Karpas-422 (cell line): ENCODE measurements around the gene USP6. TPM values are rescaled to one million over a fixed set of nuclear protein-coding genes. Genes with fewer than 3 reads are reported as not detected.
A peak's percentile ranks its signal among the peaks of the same experiment; 100 is the strongest.
"Not testable (repeated sequence)": the region's sequence is repeated elsewhere in the genome, so short reads cannot be mapped to it uniquely, and the experiment has no call there.

Experiments
- DNase-seq: peaks from one replicate; pipeline ENCODE4 v3.0.0-alpha.2; 2015
- H2AFZ ChIP-seq: fragments of 200-600 bp; sonication (generic); 2 replicates; pipeline ENCODE4 v1.6.1; 2014; ENCODE audit warnings: antibody characterized with exemption, low read length, mixed read lengths
- H3K27ac ChIP-seq: fragments of 200-600 bp; sonication (generic); 2 replicates; pipeline ENCODE4 v1.5.1; 2014; ENCODE audit warnings: mild to moderate bottlenecking, low read length, moderate library complexity
- H3K27me3 ChIP-seq: fragments of 200-600 bp; sonication (generic); 2 replicates; pipeline ENCODE4 v1.6.1; 2014; ENCODE audit warnings: low read length, mixed read lengths
- H3K36me3 ChIP-seq: fragments of 200-600 bp; sonication (generic); 2 replicates; pipeline ENCODE4 v1.6.1; 2014; ENCODE audit warnings: low read length, mixed read lengths; ENCODE audit not compliant: insufficient read depth
- H3K4me1 ChIP-seq: fragments of 200-600 bp; sonication (generic); 2 replicates; pipeline ENCODE4 v1.6.1; 2014; ENCODE audit warnings: mild to moderate bottlenecking, low read length, mixed read lengths
- H3K4me2 ChIP-seq: fragments of 200-600 bp; sonication (generic); 2 replicates; pipeline ENCODE4 v1.6.1; 2014; ENCODE audit warnings: low read length, low read depth, mild to moderate bottlenecking; ENCODE audit not compliant: poor library complexity, severe bottlenecking
- H3K4me3 ChIP-seq: fragments of 200-600 bp; sonication (generic); 2 replicates; pipeline ENCODE4 v1.5.1; 2014; ENCODE audit warnings: mild to moderate bottlenecking, antibody characterized with exemption, low read length, mixed read lengths
- H3K79me2 ChIP-seq: fragments of 200-600 bp; sonication (generic); 2 replicates; pipeline ENCODE4 v1.6.1; 2014; ENCODE audit warnings: mild to moderate bottlenecking, low read length, mixed read lengths
- H3K9ac ChIP-seq: fragments of 200-600 bp; sonication (generic); 2 replicates; pipeline ENCODE4 v1.6.0; 2014; ENCODE audit warnings: low read length
- H3K9me2 ChIP-seq: fragments of 200-600 bp; sonication (generic), shearing (Covaris generic); replicated peaks from 2 replicates; pipeline ENCODE4 v1.6.0; 2014; ENCODE audit warnings: mild to moderate bottlenecking, low read length, moderate library complexity; ENCODE audit not compliant: insufficient read depth
- H3K9me3 ChIP-seq: fragments of 300-700, 200-600 bp; sonication (generic); 2 replicates; pipeline ENCODE4 v1.6.1; 2014; ENCODE audit warnings: low read length, mixed read lengths
- H4K20me1 ChIP-seq: fragments of 200-600 bp; sonication (generic); 2 replicates; pipeline ENCODE4 v1.6.1; 2014; ENCODE audit warnings: mild to moderate bottlenecking, antibody characterized with exemption, low read length, low read depth; ENCODE audit not compliant: insufficient read depth
- total RNA-seq: library from RNA; depleted of rRNA; stranded (reverse); fragments of >200 nt; shearing (Covaris generic); gene quantifications from 2 replicates; pipeline ENCODE4 v1.2.3, GENCODE V29; 2014; ENCODE audit warnings: low replicate concordance

USP6 gene
- total RNA-seq, 1 experiment from 2014 or later: not detected

DNA sequence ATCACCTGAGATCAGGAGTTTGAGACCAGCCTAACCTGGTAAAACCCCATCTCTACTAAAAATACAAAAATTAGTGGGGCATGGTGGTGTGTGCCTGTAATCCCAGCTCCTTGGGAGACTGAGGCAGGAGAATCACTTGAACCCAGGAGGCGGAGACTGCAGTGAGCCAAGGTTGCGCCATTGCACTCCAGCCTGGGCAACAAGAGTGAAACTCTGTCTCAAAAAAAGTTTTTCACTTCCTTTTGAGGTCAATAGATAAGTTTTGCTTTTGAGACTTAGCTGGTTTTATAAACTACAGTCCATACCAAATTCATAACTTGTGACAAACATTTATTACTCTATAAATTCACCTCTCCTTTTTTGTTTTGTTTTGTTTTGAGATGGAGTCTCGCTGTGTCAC lies 46.0 kb downstream of the USP6 start:
- not testable (repeated sequence) for H4K20me1 ChIP-seq, H3K4me1 ChIP-seq, H3K27ac ChIP-seq, H3K4me2 ChIP-seq, H3K27me3 ChIP-seq, H3K9ac ChIP-seq, H2AFZ ChIP-seq, H3K9me2 ChIP-seq, H3K79me2 ChIP-seq, H3K36me3 ChIP-seq, DNase-seq, H3K9me3 ChIP-seq, H3K4me3 ChIP-seq

- no peaks in the 10 kb centered on the region for H4K20me1 ChIP-seq
- H3K79me2 ChIP-seq: no peaks in the 10 kb centered on the region
- H3K4me3 ChIP-seq: no peak overlapping the region
- no peaks in the 10 kb centered on the region for H3K36me3 ChIP-seq
- no peaks in the 10 kb centered on the region for H3K9me3 ChIP-seq
- H3K27ac ChIP-seq: no peak overlapping the region
- H3K9ac ChIP-seq: no peak overlapping the region
- H3K9me2 ChIP-seq: no peaks in the 10 kb centered on the region
- no peak overlapping the region for H2AFZ ChIP-seq
- H3K4me1 ChIP-seq: peaks cover 9% of the 10 kb centered on the region
- no peaks in the 10 kb centered on the region for H3K27me3 ChIP-seq
- DNase-seq: no peak
- no peak overlapping the region for H3K4me2 ChIP-seq
Measured at GRCh38 chr17:5164436-5164835, 48.6 kb downstream of the USP6 start.

DNA sequence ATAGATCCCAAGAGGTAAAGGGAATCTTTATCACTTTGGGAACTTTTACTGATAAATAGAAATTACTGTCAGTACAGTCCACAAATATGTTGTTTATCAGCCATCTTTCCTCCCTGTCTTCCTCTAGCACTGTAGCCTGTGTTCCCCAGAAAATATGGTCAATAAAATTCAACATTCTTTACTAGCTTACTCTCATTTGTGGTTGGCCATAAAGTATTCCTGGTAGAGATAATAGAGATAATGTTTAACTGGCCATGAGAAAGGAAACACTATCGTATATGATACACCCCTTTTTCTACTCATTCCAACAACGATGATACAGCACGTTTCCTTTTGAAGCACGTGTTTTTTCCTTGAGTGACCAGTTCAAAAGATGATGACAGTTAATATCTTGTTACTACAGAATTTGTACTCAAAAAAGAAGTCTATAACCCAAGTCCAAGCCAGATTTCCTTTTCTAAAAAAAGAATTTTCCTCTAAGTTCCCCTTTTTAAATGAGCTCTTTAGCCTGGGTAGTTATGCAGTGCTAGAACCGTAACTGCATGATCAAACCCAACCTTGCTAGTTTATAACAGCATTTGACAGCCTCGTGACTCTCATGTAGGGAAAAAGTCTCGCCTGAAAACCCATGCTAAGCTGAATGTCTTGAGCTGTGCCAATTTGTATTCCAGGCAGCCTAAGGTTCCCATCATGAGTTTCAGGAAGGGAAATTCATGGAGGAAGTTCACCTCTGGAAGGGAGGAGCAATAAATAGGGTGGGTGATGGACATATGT lies 50.1 kb downstream of the USP6 start:
- H3K4me1 ChIP-seq, H3K79me2 ChIP-seq, H3K9me3 ChIP-seq, H3K9me2 ChIP-seq, DNase-seq, H3K9ac ChIP-seq, H4K20me1 ChIP-seq, H3K4me3 ChIP-seq, H3K27ac ChIP-seq, H3K27me3 ChIP-seq, H2AFZ ChIP-seq, H3K4me2 ChIP-seq, H3K36me3 ChIP-seq: not testable (repeated sequence)

DNA sequence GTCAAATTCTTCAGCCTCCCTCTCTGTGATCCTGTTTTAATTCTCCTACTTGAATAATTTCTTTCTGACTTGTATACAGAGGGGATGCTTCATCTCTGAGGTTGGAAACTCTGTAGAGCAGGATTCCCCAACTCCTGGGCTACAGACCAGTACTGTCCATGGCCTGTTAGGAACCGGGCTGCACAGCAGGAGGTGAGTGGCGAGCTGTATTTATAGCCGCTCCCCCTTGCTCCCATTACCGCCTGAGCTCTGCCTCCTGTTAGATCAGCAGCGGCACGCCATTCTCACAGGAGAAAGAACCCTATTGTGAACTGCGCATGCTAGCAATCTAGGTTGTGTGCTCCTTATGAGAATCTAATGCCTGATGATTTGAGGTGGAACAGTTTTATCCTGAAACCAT lies 59.2 kb downstream of the USP6 start:
- H3K4me1 ChIP-seq, H2AFZ ChIP-seq, H3K79me2 ChIP-seq, H3K4me3 ChIP-seq, H3K9me2 ChIP-seq, H3K27me3 ChIP-seq, H3K36me3 ChIP-seq, H3K4me2 ChIP-seq, DNase-seq, H3K9ac ChIP-seq, H4K20me1 ChIP-seq, H3K27ac ChIP-seq: not testable (repeated sequence)
- peaks cover 11% of the 10 kb centered on the region; the same call in 1 of the 2 replicates for H3K9me3 ChIP-seq

- Histone ChIP-seq H2AFZ (no peak overlapping the region), H3K4me2 (no peak overlapping the region), H3K4me1 (no peaks in the 10 kb centered on the region), H3K36me3 (peaks cover 16% of the 10 kb centered on the region), H3K9me2 (no peaks in the 10 kb centered on the region), H3K9ac (no peak overlapping the region), H3K27ac (no peak overlapping the region), H3K4me3 (no peak overlapping the region), H3K79me2 (no peaks in the 10 kb centered on the region), H3K9me3 (peaks cover 46% of the 10 kb centered on the region), H3K27me3 (no peaks in the 10 kb centered on the region), H4K20me1 (no peaks in the 10 kb centered on the region)
- no peak for DNase-seq
Measured at GRCh38 chr17:5179003-5179402, 63.2 kb downstream of the USP6 start.

DNA sequence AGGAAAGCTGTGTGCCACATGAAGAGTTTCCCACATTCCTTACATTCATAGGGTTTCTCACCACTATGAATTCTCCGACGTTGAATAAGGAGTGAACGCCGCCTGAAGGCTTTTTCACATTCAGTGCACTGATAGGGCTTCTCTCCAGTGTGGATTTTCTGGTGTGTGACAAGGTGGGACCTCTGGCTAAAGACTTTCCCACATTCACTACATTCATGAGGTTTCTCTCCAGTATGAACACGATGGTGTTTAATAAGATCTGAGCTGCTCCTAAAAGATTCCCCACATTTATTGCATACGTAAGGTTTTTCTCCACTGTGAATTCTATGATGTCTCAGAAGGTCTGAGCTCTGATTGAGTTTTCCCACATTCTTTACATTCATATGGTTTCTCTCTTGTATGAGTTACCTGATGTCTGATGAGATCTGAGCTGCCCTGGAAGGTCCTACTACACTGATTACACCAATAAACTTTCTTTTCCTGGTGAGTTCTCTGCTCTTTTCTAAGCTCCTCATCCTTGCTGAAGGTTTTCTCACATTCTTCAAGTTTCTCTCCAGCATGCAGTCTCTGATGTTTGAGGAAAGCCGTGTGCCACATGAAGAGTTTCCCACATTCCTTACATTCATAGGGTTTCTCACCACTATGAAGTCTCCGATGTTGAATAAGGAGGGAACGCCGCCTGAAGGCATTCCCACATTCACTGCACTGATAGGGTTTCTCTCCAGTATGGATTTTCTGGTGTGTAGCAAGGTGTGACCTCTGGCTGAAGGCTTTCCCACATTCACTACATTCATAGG lies 65.9 kb downstream of the USP6 start:
- H4K20me1 ChIP-seq: no peaks in the 10 kb centered on the region
- no peaks in the 10 kb centered on the region for H3K4me1 ChIP-seq
- H3K36me3 ChIP-seq: peaks cover 20% of the 10 kb centered on the region
- no peaks in the 10 kb centered on the region for H3K79me2 ChIP-seq
- no peak overlapping the region for H3K4me2 ChIP-seq
- H3K9me3 ChIP-seq: peaks cover 64% of the 10 kb centered on the region
- no peak overlapping the region for H3K4me3 ChIP-seq
- DNase-seq: peak; percentile 52
- H3K9ac ChIP-seq: no peak overlapping the region
- H2AFZ ChIP-seq: no peak overlapping the region
- H3K27ac ChIP-seq: no peak overlapping the region
- no peaks in the 10 kb centered on the region for H3K27me3 ChIP-seq
- no peaks in the 10 kb centered on the region for H3K9me2 ChIP-seq

GRCh38 chr17:5182597-5183409 lies 67.0 kb downstream of the USP6 start:
- DNase-seq: no peak
- Histone ChIP-seq H4K20me1 (no peaks in the 10 kb centered on the region), H3K36me3 (peaks cover 26% of the 10 kb centered on the region), H3K9me2 (no peaks in the 10 kb centered on the region), H3K9ac (no peak overlapping the region), H3K79me2 (no peaks in the 10 kb centered on the region), H3K27me3 (no peaks in the 10 kb centered on the region), H3K4me1 (no peaks in the 10 kb centered on the region), H2AFZ (no peak overlapping the region), H3K4me3 (no peak overlapping the region), H3K4me2 (no peak overlapping the region), H3K9me3 (peaks cover 66% of the 10 kb centered on the region), H3K27ac (no peak overlapping the region)

DNA sequence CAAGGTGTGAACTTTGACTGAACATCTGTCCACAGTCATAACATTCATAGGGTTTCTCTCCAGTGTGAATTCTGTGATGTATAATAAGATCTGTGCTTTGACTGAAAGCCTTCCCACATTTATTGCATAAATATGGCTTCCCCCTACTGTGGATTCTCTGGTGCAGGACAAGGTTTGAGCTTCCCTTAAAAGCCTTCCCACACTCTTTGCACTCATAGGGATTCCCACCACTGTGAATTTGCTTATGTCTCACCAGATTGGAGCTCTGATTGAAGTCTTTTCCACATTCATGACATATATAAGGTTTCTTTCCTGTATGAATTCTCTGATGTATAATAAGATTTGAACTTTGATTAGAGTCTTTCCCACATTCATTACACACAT lies 67.6 kb downstream of the USP6 start:
- Histone ChIP-seq H3K4me3 (no peak overlapping the region), H3K9ac (no peak overlapping the region), H3K4me1 (no peaks in the 10 kb centered on the region), H3K36me3 (peaks cover 32% of the 10 kb centered on the region), H3K27ac (no peak overlapping the region), H3K79me2 (no peaks in the 10 kb centered on the region), H2AFZ (no peak overlapping the region), H3K27me3 (no peaks in the 10 kb centered on the region), H4K20me1 (no peaks in the 10 kb centered on the region), H3K9me2 (no peaks in the 10 kb centered on the region), H3K9me3 (peaks cover 62% of the 10 kb centered on the region), H3K4me2 (no peak overlapping the region)
- DNase-seq: no peak
